IPS DF 4.7 (cell line): ENCODE results near the gene PURB.
"Not testable (repeated sequence)": the region's sequence is repeated elsewhere in the genome, so short reads cannot be mapped to it uniquely, and the experiment has no call there.

ENCODE experiments used
- DNase-seq: peaks from one replicate; pipeline ENCODE4 v3.0.0-alpha.2; 2013; ENCODE audit warnings: low spot score; ENCODE audit errors: extremely low read depth

PURB gene

DNA sequence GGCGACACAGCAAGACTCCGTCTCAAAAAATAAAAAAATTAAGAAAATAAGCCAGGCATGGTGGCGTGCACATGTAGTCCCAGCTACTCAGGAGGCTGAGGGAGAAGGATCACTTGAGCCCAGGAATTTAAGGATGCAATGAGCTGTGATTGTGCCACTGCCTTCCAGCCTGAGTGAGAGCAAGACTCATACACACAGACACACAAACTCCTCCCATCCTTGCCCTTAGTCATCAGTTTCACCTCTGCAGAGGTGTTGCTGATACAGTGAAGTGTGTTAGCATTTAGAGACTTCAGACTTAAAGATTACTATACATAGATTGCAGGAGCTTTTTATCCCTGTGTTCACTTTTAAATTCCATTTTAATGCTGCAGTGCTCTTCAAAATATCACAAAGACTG is 31.9 kb downstream of the PURB start:
- DNase-seq = no peak

GRCh38 chr7:44852590-44852989 is 32.7 kb downstream of the PURB start:
- no peak for DNase-seq

DNA sequence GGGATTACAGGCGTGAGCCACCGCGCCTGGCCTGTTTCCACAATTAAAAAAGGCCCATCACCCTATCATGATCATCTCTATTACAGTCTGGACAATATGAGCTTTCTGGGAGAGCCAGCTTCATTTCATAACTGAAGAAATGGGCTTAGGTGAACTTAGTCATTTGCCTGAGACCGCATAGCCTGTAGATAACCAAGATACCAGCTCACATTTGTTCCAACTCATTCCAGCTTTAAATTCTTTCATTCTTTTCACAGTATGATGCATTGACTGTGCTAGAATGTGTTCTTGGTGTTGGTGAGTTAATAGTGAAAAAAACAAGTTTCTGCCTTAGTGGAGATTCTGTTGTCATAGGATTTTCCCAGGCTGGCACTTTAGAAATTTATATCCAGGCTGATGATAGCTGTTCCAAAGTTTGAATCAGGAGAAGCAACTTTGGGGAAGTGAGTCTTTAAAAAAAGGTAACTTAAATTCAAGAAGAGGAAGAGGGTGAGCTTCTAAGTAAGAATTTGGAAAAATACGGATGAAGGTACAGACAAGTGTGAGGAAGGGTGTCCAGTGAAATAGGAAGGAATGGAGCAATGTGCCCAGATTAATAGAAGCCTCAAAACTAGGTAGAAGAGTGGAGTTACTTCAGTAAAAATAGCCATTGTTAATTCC is 35.3 kb downstream of the PURB start:
- no peak for DNase-seq

DNA sequence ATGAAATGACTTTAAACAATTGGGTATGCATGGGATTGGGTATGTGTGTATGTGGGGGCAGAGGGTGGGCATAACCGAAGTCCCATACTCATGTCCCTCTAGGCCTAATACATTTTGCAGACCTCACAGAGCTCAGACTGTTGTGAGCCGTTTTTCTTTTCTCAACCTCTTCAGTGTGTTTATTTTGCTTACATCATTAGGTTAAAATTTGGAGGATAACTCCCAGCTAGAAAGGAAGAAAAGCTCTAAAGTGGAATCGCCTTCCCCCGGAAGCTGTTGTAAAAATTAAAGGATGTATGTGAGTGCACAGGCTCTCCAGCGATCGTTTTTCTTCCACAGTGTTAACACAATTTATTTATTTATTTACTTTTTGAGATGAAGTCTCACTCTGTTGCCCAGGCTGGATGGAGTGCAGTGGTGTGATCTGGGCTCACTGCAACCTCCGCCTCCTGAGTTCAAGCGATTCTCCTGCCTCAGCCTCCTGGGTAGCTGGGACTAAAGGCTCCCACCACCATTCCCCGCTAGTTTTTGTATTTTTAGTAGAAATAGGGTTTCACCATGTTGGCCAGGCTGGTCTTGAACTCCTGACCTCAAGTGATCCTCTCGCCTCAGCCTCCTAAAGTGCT is 36.0 kb downstream of the PURB start:
- no peak for DNase-seq

GRCh38 chr7:44847920-44848634 is 37.3 kb downstream of the PURB start, which contains the start of gene H2AZ2:
H2AZ2 (minus strand) TSS chr7:44848087; CDS start chr7:44847971, 116 bp downstream.
- DNase-seq = peak; percentile 99

DNA sequence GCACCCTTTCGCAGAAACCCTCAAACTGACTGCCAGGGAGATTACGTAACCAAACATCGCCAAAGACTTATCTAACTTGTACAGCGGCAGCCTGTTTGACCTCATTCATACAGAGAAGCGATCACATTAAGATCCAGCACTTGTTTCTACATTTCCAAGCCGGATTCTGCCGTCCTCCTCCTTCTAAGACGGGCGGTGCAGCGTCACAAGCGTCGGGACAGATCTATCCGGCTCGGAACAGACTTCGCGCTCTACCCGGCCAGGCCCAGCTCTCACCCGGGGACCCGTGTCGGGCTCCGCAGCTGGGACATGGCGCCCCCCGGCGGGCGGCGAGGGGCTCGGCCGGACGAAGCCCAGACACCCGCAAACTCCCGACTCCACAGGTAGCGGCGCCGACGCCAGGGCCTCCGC is 37.8 kb downstream of the PURB start:
- DNase-seq = no peak

DNA sequence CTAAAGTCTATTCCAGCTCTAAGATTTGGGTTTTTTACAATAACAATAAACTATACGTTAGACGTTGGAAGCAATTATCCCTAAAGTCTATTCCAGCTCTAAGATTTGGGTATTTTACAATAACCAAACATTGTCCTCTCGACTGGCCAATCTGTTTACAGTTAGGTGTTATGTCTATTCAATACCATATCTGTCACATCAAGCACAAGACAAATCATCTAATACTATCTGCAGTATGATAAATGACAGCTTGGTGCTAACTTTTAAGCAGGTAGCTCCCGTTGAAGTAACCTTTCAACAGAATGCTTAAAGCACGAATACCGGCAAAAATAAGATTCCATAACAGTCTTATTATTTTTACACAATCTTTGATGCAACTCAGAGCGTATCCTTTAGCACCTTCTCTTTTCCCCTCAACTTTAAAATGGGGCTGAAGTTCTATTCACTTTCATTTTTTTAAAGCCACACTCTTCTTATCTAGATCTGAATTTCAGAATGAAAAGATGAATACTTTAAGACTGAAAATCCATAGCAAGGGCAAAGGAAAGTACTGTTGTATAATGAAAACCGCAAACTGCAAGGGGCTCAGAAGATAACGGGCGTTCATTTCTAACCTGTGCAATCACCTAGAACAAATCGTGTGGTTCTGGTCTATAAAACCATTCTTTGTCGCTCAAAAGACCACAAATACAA is 38.4 kb downstream of the PURB start:
- no peak for DNase-seq

GRCh38 chr7:44846390-44846789 is 38.9 kb downstream of the PURB start:
- not testable (repeated sequence) for DNase-seq

GRCh38 chr7:44845451-44845850 is 39.9 kb downstream of the PURB start:
- no peak for DNase-seq

DNA sequence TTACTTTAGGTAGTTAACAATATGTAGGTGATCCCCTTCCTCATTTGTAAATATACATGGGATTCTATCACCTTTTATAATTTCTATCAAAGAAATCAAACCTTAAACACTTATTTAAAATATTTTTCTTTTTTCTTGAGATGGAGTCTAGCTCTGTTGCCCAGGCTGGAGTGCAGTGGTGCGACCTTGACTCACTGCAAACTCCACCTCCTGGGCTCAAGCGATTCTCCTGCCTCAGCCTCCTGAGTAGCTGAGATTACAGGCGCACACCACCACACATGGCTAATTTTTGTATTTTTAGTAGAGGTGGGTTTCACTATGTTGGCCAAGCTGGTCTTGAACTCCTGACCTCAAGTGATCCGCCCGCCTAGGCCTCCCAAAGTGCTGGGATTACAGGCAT is 41.9 kb downstream of the PURB start:
- DNase-seq = not testable (repeated sequence)

DNA sequence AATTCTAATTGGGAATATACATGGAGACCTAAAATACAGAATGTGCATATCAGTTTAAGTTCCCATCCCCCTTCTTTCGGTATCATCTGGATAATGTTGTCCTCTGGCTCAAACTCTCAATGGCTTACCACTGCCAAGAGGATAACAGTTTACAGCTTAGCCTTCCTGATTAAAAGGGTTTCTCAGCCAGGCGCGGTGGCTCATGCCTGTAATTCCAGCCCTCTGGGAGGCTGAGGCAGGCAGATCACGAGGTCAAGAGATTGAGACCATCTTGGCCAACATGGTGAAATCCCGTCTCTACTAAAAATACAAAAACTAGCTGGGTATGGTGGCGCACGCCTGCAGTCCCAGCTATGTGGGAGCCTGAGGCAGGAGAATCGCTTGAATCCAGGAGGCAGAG is 42.7 kb downstream of the PURB start:
- DNase-seq = not testable (repeated sequence)

GRCh38 chr7:44838751-44839150 is 46.6 kb downstream of the PURB start:
- DNase-seq = no peak

GRCh38 chr7:44827567-44827966 is 57.8 kb downstream of the PURB start:
- no peak for DNase-seq
